ENCODE measurements around the gene CLEC4M. TPM values are rescaled to one million over a fixed set of nuclear protein-coding genes. Genes with fewer than 3 reads are reported as not detected.
"Not testable (repeated sequence)": the region's sequence is repeated elsewhere in the genome, so short reads cannot be mapped to it uniquely, and the experiment has no call there.

Gene CLEC4M
- total RNA-seq, 1 donor, result under 0.01 TPM

DNA sequence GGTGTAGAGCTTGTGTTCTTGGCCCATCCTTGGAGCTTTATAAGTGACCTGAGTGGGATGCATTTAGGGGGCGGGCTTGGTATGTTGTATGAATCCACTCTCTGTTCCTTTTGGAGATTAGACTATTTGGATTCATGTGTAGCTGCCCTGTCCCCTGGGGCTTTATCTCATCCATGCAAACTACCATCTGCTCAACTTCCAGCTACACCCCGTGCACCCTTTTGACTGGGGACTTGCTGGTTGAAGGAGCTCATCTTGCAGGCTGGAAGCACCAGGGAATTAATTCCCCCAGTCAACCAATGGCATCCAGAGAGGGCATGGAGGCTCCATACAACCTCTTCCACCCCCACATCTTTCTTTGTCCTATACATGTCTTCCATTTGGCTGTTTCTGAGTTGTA is 6.1 kb downstream of the CLEC4M start:
- DNase-seq (ENCODE audit: low read depth in 2 of 3, low spot score in 2 of 3), result no peak

DNA sequence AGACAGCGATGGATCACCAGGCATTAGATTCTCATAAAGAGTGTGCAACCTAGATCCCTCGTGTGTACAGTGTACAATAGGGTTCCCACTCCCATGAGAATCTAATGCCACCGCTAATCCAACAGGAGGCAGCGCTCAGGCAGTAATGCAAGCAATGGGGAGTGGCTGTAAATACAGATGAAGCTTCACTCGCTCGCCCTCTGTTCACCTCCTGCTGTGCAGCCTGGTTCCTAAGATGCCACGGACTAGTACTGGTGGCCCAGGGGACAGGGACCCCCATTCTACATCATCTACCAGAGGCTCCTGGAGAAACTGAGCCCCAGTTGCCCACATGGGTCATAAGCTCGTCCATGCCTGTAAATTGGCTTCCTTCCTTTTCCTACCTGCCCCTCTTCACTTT is 8.0 kb downstream of the CLEC4M start:
- no peak for DNase-seq (ENCODE audit: low read depth in 2 of 3, low spot score in 2 of 3)

GRCh38 chr19:7772752-7773291 is 9.8 kb downstream of the CLEC4M start:
- peak in 2 of 3 donors; percentile 56 to 77 for DNase-seq (ENCODE audit: low read depth in 2 of 3, low spot score in 2 of 3)

GRCh38 chr19:7773841-7774240 is 10.8 kb downstream of the CLEC4M start:
- no peak for DNase-seq (ENCODE audit: low read depth in 2 of 3, low spot score in 2 of 3)

- DNase-seq (ENCODE audit: low read depth in 2 of 3, low spot score in 2 of 3), result no peak
Measured at GRCh38 chr19:7775761-7776160, 12.7 kb downstream of the CLEC4M start.

- DNase-seq (ENCODE audit: low read depth in 2 of 3, low spot score in 2 of 3), result no peak
Measured at GRCh38 chr19:7778081-7778480, 15.0 kb downstream of the CLEC4M start.

- DNase-seq (ENCODE audit: low read depth in 2 of 3, low spot score in 2 of 3), result no peak
Measured at GRCh38 chr19:7779631-7780486, 16.8 kb downstream of the CLEC4M start.

DNA sequence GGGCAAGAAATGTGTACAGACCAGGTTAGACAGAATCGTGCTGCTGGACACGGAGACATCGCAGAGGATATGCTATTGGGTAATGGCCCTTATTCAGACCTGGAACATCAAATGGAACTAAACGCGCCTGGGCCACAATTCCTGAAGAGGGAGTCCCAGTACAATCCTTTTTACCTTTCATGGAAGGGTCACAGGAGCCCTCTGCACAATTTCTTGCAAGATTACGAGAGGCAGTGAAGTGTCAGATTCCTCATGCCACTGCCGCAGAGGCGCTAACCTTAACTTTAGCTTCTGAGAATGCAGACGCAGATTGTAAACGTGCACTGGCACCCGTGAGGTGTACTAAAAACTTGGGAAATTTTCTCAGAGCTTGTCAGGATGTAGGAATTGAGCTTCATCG is 18.1 kb downstream of the CLEC4M start:
- no peak for DNase-seq (ENCODE audit: low read depth in 2 of 3, low spot score in 2 of 3)

- DNase-seq (ENCODE audit: low read depth in 2 of 3, low spot score in 2 of 3), result no peak
Measured at GRCh38 chr19:7783991-7784423, 21.0 kb downstream of the CLEC4M start.

DNA sequence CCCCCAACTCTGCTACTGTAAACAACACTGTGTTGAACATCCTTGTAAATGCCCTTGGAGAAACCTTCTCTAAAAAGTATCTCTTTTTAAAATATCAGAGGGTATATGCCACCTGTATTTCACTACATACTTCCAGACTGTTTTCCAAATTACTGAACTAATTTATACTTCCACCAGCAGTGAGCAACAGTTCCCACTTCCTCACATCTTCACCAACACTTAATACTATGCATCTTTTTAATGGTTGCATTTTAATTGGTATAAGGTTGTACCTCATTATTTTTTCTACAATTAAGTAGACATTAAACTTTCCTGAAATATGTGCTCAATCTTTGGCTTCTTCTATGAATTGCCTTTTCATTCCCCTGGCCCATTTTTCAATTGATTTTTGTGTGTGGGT is 21.8 kb downstream of the CLEC4M start:
- DNase-seq (ENCODE audit: low read depth in 2 of 3, low spot score in 2 of 3), result no peak

DNA sequence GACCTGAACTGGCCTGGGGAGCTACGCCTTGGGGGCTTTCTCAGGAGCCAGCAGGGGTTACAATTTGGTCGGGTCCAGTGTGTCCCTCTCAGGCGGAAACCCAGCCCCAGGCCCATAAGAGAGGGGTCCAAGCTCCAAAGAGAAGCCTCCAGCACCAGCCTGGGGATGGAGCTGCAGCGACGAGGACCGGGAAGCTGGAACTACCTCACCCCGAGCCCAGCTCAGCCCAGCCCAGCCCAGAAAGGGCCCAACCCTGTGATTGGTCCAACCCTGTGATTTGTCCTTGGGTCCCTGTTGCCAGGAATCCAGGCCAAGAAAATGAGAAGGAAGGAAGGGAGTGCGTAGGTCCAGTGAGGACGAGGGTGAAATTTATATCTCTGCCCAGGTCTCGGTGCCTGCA is 24.1 kb downstream of the CLEC4M start:
- no peak for DNase-seq (ENCODE audit: low read depth in 2 of 3, low spot score in 2 of 3)

DNA sequence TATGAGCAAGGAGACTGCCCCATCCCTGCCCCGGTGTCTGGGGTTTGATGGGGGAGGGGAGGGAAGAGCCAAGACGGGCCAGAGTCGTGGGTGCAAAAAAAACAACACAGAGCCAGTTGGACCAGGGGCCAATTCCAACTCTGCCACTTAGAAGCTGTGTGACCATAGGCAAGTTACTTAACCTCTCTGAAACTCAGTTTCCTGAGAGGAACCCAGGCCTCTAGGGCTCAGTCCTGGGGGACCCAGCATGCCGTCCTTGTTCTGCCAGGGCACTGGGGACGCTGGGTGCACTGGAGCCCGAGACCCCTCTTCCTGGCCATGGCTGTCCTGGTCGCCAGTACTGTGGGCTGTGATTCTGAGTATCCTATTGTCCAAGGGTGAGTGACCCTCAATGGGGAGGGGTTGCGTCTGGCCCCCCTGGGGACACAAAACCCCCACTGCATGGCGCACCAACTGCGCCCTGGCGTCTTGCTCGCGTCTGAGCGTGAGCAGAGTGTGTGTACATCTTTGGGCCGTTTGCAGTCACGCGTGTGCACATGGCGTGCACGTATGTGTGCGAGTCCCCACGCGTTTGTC is 24.6 kb downstream of the CLEC4M start:
- DNase-seq (ENCODE audit: low read depth in 2 of 3, low spot score in 2 of 3), result no peak

- peak in 1 of 3 donors; percentile 23 for DNase-seq (ENCODE audit: low read depth in 2 of 3, low spot score in 2 of 3)
Measured at GRCh38 chr19:7788178-7788932, 25.3 kb downstream of the CLEC4M start.

- no peak for DNase-seq (ENCODE audit: low read depth in 2 of 3, low spot score in 2 of 3)
Measured at GRCh38 chr19:7788933-7789323, 25.9 kb downstream of the CLEC4M start.

GRCh38 chr19:7789447-7789846 is 26.4 kb downstream of the CLEC4M start:
- DNase-seq (ENCODE audit: low read depth in 2 of 3, low spot score in 2 of 3), result no peak

DNA sequence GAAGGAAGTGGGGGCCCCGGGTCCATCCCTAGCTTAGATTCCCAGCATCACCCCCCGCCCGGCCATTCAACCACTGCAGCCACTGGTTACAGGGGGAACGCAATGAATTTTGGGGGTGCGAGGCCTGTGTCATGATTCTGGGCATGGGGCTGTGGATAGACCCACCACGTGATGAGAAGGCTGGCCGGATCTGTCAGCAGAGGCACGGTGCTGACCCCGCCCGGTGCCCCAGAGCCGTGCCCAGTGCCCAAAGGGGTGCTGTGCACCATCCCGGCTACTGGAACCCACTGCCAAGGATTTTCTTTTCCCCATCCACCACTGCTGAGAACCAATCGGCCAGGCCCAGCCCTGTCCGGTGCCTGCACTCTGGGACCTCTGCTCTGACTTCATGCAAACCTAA is 27.4 kb downstream of the CLEC4M start:
- DNase-seq (ENCODE audit: low read depth in 2 of 3, low spot score in 2 of 3), result no peak

DNA sequence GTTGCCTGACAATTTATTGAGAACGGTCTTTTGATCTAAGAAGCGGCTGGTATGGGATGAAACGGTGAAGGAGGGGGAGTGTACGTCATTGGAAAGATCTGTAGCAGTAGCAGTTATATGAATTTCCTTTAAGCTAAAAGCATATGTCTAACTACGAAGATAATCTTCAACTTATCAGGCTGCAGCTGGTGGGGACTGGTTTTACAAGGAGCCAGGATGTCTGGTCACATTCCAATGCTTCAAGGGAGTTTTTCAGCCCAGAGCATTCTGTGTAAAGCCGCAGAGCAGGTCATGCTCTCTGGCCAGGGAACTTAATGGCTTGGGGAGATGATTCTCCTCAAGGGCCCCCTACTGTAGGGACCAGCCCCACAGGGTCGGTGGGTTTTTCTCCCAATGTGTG is 29.2 kb downstream of the CLEC4M start:
- no peak for DNase-seq (ENCODE audit: low read depth in 2 of 3, low spot score in 2 of 3)

DNA sequence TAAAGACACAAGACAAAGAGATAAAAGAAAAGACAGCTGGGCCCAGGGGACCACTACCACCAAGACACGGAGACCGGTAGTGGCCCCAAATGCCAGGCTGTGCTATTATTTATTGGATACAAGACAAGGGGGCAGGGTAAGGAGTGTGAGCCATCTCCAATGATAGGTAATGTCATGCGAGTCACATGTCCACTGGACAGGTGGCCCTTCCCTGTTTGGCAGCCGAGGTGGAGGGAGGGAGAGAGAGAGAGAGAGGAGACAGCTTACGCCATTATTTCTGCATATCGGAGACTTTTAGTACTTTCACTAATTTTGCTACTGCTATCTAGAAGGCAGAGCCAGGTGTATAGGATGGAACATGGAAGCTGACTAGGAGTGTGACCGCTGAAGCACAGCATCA is 29.7 kb downstream of the CLEC4M start:
- DNase-seq (ENCODE audit: low read depth in 2 of 3, low spot score in 2 of 3), result not testable (repeated sequence)

GRCh38 chr19:7793493-7793892 is 30.4 kb downstream of the CLEC4M start:
- no peak for DNase-seq (ENCODE audit: low read depth in 2 of 3, low spot score in 2 of 3)

DNA sequence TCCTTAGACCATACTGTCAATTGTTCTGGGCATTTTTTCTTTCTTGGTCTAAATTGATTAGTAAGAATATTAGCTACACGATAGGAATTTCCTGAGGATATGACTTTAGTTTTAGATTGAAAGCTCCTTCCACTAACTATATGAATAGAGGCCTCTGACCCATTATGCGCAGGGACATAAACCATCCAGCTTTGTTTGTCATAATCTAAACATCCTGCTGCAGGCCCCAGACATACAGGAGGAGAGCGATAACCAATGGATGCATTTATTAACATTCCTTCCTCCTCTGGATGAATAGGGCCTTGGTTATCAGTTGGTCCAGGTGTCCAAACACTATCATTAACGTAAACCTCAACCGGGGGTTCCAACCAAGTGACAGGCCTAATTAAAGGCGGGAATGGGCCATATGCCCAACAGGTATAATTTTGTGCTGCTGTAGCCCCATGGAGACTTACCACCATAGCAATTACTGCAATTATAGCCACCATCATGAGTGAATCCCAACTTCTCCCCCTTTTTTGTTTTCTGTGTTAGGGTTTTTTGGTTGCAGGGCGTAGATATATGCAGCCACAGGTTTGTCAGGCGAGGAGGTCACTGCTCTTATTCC is 32.6 kb downstream of the CLEC4M start:
- DNase-seq (ENCODE audit: low read depth in 2 of 3, low spot score in 2 of 3), result no peak
